ENCODE data around the gene AFF3. TPM values are rescaled to one million over a fixed set of nuclear protein-coding genes. Genes with fewer than 3 reads are reported as not detected.
A peak's percentile ranks its signal among the peaks of the same experiment; 100 is the strongest.

AFF3 gene
- total RNA-seq, 4 donors from 2014 or later: 2.1 to 7.3 (median 3.5) TPM

DNA sequence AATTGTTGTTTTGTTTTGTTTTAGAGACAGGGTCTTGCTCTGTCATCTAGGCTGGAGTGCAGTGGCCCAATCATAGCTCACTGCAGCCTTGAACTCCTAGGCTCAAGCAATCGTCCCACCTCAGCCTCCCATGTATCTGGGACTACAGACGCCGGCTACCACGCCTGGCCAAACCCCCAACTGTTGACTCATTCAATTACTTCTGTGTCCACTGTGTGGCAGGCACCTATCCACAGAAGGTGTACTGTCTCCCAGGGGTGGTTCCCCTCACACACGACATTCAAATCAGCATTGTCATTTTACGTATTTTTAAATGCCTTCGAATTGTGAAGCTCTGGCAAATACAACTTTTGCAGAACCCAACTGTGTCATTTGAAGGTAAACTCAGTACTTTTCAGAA lies 464.6 kb downstream of the AFF3 start:
- H3K4me3 ChIP-seq (ENCODE audit: low read depth, poor library complexity, severe bottlenecking): no peak overlapping the region
- no peak for DNase-seq (ENCODE audit: low spot score in 2 of 2)
- intact Hi-C loops (cut with DNase I; ENCODE audit: low total_unique reads): no loop called here
- no peak for TF ChIP-seq POLR2A (IDR thresholded peaks at IDR 0.05)
- TF ChIP-seq, protein P1, sequence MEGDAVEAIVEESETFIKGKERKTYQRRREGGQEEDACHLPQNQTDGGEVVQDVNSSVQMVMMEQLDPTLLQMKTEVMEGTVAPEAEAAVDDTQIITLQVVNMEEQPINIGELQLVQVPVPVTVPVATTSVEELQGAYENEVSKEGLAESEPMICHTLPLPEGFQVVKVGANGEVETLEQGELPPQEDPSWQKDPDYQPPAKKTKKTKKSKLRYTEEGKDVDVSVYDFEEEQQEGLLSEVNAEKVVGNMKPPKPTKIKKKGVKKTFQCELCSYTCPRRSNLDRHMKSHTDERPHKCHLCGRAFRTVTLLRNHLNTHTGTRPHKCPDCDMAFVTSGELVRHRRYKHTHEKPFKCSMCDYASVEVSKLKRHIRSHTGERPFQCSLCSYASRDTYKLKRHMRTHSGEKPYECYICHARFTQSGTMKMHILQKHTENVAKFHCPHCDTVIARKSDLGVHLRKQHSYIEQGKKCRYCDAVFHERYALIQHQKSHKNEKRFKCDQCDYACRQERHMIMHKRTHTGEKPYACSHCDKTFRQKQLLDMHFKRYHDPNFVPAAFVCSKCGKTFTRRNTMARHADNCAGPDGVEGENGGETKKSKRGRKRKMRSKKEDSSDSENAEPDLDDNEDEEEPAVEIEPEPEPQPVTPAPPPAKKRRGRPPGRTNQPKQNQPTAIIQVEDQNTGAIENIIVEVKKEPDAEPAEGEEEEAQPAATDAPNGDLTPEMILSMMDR (IDR thresholded peaks at IDR 0.05): no peak
- WGBS, 2 donors: 91 to 94% methylated on average over 7 of the region's 7 CpGs

DNA sequence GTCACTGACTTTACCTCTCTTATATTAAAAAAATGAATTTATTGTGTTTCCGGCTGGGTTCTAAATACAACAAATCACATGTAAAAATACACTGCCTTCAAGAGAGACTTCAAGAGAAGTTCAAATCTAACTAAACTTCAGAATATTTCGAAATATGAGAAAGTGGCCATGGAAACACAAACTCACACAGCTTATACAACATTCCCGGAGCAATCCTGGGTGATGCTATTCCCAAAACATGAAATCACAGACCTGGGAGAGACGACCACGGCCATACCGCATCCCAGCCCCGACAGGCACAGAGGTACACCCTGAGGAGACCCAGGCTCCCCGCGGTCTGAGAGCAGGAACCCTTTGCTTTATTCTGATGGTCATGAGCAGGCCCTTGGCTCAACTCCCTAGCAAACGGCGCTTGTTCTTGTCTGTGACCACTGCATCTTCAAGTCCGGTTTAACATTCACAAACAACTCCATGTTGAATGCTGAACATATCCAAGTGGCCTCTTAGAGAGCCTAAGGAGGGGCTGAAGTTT lies 467.2 kb downstream of the AFF3 start:
- intact Hi-C loops (cut with DNase I; ENCODE audit: low total_unique reads): no loop called here
- no peak for DNase-seq (ENCODE audit: low spot score in 2 of 2)
- H3K4me3 ChIP-seq (ENCODE audit: low read depth, poor library complexity, severe bottlenecking): no peak overlapping the region
- TF ChIP-seq, protein P1 (IDR thresholded peaks at IDR 0.05): no peak
- TF ChIP-seq POLR2A (IDR thresholded peaks at IDR 0.05): no peak
- WGBS, 2 donors: 89% methylated on average over 12 of the region's 12 CpGs

- TF ChIP-seq POLR2A (IDR thresholded peaks at IDR 0.05): no peak
- TF ChIP-seq, protein P1 (IDR thresholded peaks at IDR 0.05): no peak
- no peak overlapping the region for H3K4me3 ChIP-seq (ENCODE audit: low read depth, poor library complexity, severe bottlenecking)
- WGBS, 2 donors: 87 to 91% methylated on average over 8 of the region's 8 CpGs
- intact Hi-C loops (cut with DNase I; ENCODE audit: low total_unique reads): no loop called here
- no peak for DNase-seq (ENCODE audit: low spot score in 2 of 2)
Measured at GRCh38 chr2:99674090-99674489, 468.3 kb downstream of the AFF3 start.

GRCh38 chr2:99672766-99673350 lies 469.5 kb downstream of the AFF3 start:
- WGBS, 2 donors: 51 to 61% methylated on average over 8 of the region's 8 CpGs
- H3K4me3 ChIP-seq (ENCODE audit: low read depth, poor library complexity, severe bottlenecking): no peak overlapping the region
- DNase-seq (ENCODE audit: low spot score in 2 of 2): no peak
- intact Hi-C loops (cut with DNase I; ENCODE audit: low total_unique reads): no loop called here
- TF ChIP-seq, protein P1 (IDR thresholded peaks at IDR 0.05): no peak
- TF ChIP-seq POLR2A (IDR thresholded peaks at IDR 0.05): no peak

GRCh38 chr2:99670768-99671734 lies 471.3 kb downstream of the AFF3 start:
- DNase-seq (ENCODE audit: low spot score in 2 of 2): peak in 1 of 2 donors; percentile 6
- no peak overlapping the region for H3K4me3 ChIP-seq (ENCODE audit: low read depth, poor library complexity, severe bottlenecking)
- intact Hi-C loops (cut with DNase I; ENCODE audit: low total_unique reads): no loop called here
- 30 to 35% methylated on average over 4 of the region's 4 CpGs for WGBS, 2 donors
- no peak for TF ChIP-seq POLR2A (IDR thresholded peaks at IDR 0.05)
- TF ChIP-seq, protein P1 (IDR thresholded peaks at IDR 0.05): no peak

Measured in lower leg skin (tissue), 4 donors.